Spinal cord (tissue), 10 donors: Measurements from ENCODE around the gene COL13A1. TPM values are rescaled to one million over a fixed set of nuclear protein-coding genes. Genes with fewer than 3 reads are reported as not detected.

Experiments used
- DNase-seq, 6 donors: peaks; one replicate each; pipeline versions ENCODE4 v3.0.0 to v3.0.0-alpha.2; 2013 to 2015; ENCODE audit warnings: low spot score in 6 of 6, low read depth in 4 of 6
- H3K27ac ChIP-seq: one replicate; pipeline ENCODE4 v1.5.1; 2013; ENCODE audit warnings: low read depth, low read length, control low read depth
- H3K27me3 ChIP-seq: one replicate; pipeline ENCODE4 v1.6.1; 2013; ENCODE audit warnings: low read length; ENCODE audit not compliant: control insufficient read depth, insufficient read depth
- H3K36me3 ChIP-seq: one replicate; pipeline ENCODE4 v1.6.1; 2013; ENCODE audit warnings: low read length; ENCODE audit not compliant: control insufficient read depth, insufficient read depth
- H3K4me1 ChIP-seq: one replicate; pipeline ENCODE4 v1.6.1; 2013; ENCODE audit warnings: low read length; ENCODE audit not compliant: control insufficient read depth, insufficient read depth
- H3K4me3 ChIP-seq: one replicate; pipeline ENCODE4 v1.5.1; 2013; ENCODE audit warnings: low read depth, low read length, control low read depth
- H3K9me3 ChIP-seq: one replicate; pipeline ENCODE4 v1.6.1; 2013; ENCODE audit warnings: low read length; ENCODE audit not compliant: control insufficient read depth, insufficient read depth
- WGBS: methylation state at CpG from one replicate; pipeline ENCODE4 v1.1.5; 2013; ENCODE audit warnings: missing lambda C conversion rate; ENCODE audit not compliant: insufficient coverage; 5-methylcytosine and 5-hydroxymethylcytosine counted together
- polyA plus RNA-seq, 2 donors: library from polyadenylated mRNA; unstranded; fragments of 120-200 nt; gene quantifications; one replicate each; pipeline ENCODE4 v1.2.1, GENCODE V29; 2013; ENCODE audit not compliant: insufficient read length in 2 of 2
- total RNA-seq, 2 donors: library from RNA; depleted of rRNA in 1 of 2; stranded (reverse); fragments of 120-200 nt in 1 of 2; fragments of >200 nt in 1 of 2; gene quantifications; one replicate each; pipeline versions ENCODE4 v1.2.3 to v1.2.4, GENCODE V29; 2013 to 2014
- donor health status: healthy.

The COL13A1 gene
- total and polyA plus RNA-seq, 4 donors = 11.4 to 44.0 (median 22.1) TPM

- Histone ChIP-seq H3K9me3 (no peaks in the 10 kb centered on the region), H3K4me1 (peaks cover 7% of the 10 kb centered on the region), H3K4me3 (no peak overlapping the region), H3K36me3 (no peaks in the 10 kb centered on the region), H3K27me3 (no peaks in the 10 kb centered on the region), H3K27ac (no peak overlapping the region)
- no peak for DNase-seq
- WGBS = 100% methylated on average over 1 of the region's 11 CpGs
Measured at GRCh38 chr10:69838853-69839252, 37.1 kb downstream of the COL13A1 start.

GRCh38 chr10:69839696-69840345, 38.1 kb downstream of the COL13A1 start:
- H3K27ac ChIP-seq = no peak overlapping the region
- no peaks in the 10 kb centered on the region for H3K36me3 ChIP-seq
- peaks cover 7% of the 10 kb centered on the region for H3K4me1 ChIP-seq
- H3K9me3 ChIP-seq = no peaks in the 10 kb centered on the region
- no peak overlapping the region for H3K4me3 ChIP-seq
- H3K27me3 ChIP-seq = no peaks in the 10 kb centered on the region
- no peak for DNase-seq
- WGBS = 78% methylated on average over 16 of the region's 17 CpGs

- H3K36me3 ChIP-seq = no peaks in the 10 kb centered on the region
- no peak overlapping the region for H3K4me3 ChIP-seq
- no peaks in the 10 kb centered on the region for H3K9me3 ChIP-seq
- 64% methylated on average over 9 of the region's 9 CpGs for WGBS
- H3K27ac ChIP-seq = no peak overlapping the region
- peaks cover 12% of the 10 kb centered on the region for H3K4me1 ChIP-seq
- H3K27me3 ChIP-seq = no peaks in the 10 kb centered on the region
- no peak for DNase-seq
Measured at GRCh38 chr10:69840773-69841172, 39.1 kb downstream of the COL13A1 start.

GRCh38 chr10:69842020-69842419, 40.3 kb downstream of the COL13A1 start:
- Histone ChIP-seq H3K27me3 (no peaks in the 10 kb centered on the region), H3K4me3 (no peak overlapping the region), H3K36me3 (no peaks in the 10 kb centered on the region), H3K27ac (no peak overlapping the region), H3K4me1 (peaks cover 23% of the 10 kb centered on the region), H3K9me3 (no peaks in the 10 kb centered on the region)
- WGBS = 93% methylated on average over 5 of the region's 8 CpGs
- no peak for DNase-seq

- H3K27me3 ChIP-seq = no peaks in the 10 kb centered on the region
- 75% methylated on average over 5 of the region's 10 CpGs for WGBS
- no peak overlapping the region for H3K27ac ChIP-seq
- H3K4me1 ChIP-seq = peaks cover 26% of the 10 kb centered on the region
- H3K36me3 ChIP-seq = no peaks in the 10 kb centered on the region
- DNase-seq = no peak
- no peaks in the 10 kb centered on the region for H3K9me3 ChIP-seq
- no peak overlapping the region for H3K4me3 ChIP-seq
Measured at GRCh38 chr10:69842882-69843281, 41.2 kb downstream of the COL13A1 start.

- Histone ChIP-seq H3K4me1 (peaks cover 28% of the 10 kb centered on the region), H3K27ac (no peak overlapping the region), H3K9me3 (no peaks in the 10 kb centered on the region), H3K27me3 (no peaks in the 10 kb centered on the region), H3K36me3 (no peaks in the 10 kb centered on the region), H3K4me3 (no peak overlapping the region)
- DNase-seq = no peak
- 77% methylated on average over 4 of the region's 6 CpGs for WGBS
Measured at GRCh38 chr10:69843923-69844322, 42.2 kb downstream of the COL13A1 start.

GRCh38 chr10:69844698-69845097, 43.0 kb downstream of the COL13A1 start:
- no peak overlapping the region for H3K4me3 ChIP-seq
- no peak overlapping the region for H3K27ac ChIP-seq
- no peaks in the 10 kb centered on the region for H3K27me3 ChIP-seq
- H3K9me3 ChIP-seq = no peaks in the 10 kb centered on the region
- DNase-seq = no peak
- H3K36me3 ChIP-seq = no peaks in the 10 kb centered on the region
- WGBS = 86% methylated on average over 2 of the region's 2 CpGs
- peaks cover 27% of the 10 kb centered on the region for H3K4me1 ChIP-seq

GRCh38 chr10:69845574-69846292, 44.0 kb downstream of the COL13A1 start:
- Histone ChIP-seq H3K27me3 (no peaks in the 10 kb centered on the region), H3K9me3 (no peaks in the 10 kb centered on the region), H3K27ac (no peak overlapping the region), H3K4me3 (no peak overlapping the region), H3K4me1 (peaks cover 21% of the 10 kb centered on the region), H3K36me3 (no peaks in the 10 kb centered on the region)
- peak in 1 of 6 donors; percentile 53 for DNase-seq
- 68% methylated on average over 2 of the region's 6 CpGs for WGBS

GRCh38 chr10:69846293-69846921, 44.7 kb downstream of the COL13A1 start:
- no peaks in the 10 kb centered on the region for H3K36me3 ChIP-seq
- H3K4me1 ChIP-seq = peaks cover 21% of the 10 kb centered on the region
- DNase-seq = no peak
- 21% methylated on average over 9 of the region's 14 CpGs for WGBS
- no peaks in the 10 kb centered on the region for H3K27me3 ChIP-seq
- no peaks in the 10 kb centered on the region for H3K9me3 ChIP-seq
- H3K4me3 ChIP-seq = no peak overlapping the region
- H3K27ac ChIP-seq = no peak overlapping the region
